Stimulated activated CD4-positive, alpha-beta T cell treated with anti-CD3 and anti-CD28 coated beads, TNF-alpha, amount 100 ng/mL, for 24 hours (primary cell): ENCODE data around the gene MRPS18A.

Experiments used
- DNase-seq, 3 experiments: peaks; one replicate each; pipeline ENCODE4 v3.0.0-alpha.2; 2020; ENCODE audit warnings: low read depth in 3 of 3

The MRPS18A gene

DNA sequence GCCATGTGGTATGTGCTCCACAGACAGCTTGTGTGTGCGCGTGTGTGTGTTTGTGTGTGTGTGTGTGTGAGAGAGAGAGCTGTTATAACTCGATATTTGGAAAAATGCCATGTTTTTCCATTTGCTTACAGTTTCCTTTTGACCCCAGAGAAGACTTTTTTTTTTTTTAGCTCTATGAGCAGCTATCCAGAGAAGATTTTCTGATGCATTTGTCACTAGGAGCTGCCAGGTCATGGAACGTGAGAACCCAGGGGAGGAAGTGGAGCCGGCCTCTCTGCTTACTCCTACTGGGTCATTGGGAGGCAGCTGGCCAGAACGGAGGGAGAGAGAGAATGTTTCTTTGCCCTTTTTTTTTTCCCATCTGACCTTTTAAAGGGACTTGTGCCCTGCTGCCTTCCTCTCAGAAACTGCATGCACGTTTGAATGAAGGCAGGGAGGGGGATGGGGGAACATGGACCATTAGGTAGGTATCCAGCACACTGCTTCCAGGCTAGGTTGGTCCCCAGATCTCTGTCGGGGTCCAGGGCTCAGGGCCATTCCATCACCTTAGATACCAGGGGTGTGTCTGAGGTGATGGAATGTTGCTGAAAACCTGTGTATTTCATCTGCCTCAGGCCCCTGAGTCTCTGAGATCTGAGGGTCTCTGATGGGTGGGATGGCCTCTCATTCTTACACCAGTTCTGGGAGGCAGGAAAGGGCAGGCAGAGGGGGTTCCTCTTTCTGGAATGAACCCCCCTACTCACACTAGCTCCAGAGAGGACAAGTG lies 11.2 kb upstream of the MRPS18A start:
- DNase-seq = no peak

DNA sequence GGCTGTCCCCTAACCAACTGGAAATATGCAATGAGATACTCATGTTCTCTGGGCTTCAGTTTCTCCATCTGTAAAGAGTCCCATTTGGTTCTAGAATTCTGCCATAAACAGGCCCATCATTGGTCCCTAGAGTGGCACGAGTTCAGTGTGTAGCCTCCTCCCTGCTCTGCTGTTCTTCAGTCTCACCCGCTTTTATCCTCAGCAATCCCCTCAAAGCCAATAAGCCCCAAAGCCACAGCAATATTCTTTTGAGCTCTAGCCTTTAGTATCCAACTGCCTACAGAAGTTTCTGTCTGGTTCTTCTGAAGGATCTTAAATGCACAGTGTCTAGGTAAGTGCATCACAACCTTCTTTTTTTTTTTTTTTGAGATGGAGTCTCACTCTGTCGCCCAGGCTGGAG lies 9.8 kb upstream of the MRPS18A start:
- no peak for DNase-seq

DNA sequence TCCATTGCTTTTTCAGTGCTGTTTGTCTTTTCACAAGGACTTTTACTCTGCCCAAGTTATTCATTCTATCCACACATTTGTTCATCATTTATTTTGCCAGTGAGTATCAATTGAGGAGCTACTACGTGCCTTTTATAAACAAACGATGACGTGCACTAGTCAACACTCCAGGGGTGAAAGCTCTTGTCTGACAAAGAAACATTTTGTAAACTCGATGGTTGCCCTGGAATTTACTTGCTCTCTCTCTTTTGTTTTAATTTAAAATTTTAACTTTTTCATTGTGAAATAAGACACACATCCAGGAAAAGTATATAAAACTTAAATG lies 8.3 kb upstream of the MRPS18A start:
- DNase-seq = no peak

DNA sequence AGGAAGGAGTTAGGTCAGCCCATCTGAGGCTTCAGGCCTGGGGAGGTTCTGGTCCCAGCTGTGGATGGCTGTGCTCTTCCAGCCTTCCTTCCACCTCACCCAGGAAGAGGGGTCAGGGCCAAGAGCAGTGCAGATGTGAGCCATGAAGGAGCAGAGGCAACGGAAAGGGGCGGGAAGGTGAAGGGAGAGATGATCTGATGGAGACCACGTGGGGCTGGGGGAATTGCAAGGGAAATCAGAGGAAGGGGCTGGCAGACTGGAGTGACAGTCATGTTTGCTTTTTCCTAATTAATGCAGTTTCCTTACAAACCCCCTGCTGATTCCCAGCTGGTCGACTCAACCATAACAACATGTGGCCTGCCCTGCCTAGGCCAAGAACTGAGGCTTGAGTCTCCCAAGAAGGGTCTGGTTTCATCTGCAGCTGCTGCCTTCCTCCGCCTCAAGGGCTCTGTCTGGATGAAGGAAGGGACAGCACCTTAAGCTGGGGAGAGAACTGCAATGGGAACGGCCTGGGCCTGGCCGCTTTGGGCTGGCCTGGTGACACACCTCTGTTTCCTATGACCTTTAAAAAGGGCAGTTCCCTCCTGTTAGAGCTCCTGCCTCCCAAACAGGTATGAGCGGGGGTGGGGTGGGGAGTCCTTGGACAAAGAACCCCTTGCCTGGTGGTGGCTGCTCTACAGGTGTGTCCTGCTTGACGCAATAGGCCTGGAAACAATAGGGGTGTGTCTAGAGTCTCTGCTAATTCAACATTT lies 7.8 kb upstream of the MRPS18A start:
- DNase-seq = no peak

DNA sequence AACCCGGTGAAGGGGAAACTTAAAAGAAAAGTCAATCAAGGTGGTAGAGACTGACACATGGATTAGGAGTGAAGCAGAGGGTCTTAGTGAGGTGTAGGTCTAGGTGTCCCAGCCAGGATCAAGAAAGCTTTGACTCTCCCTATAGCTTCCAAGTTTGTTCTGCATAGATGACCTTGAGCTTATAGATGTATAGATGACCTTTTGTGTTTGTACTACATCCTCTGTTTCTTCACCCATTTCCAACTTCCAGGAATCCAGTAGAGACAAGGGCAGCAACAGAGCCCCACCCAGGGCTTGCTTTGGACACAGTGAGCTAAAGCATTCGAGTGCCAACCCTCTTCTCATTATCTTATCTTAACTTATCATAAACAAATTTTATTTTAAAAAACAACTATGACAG lies 1.8 kb upstream of the MRPS18A start:
- no peak for DNase-seq

DNA sequence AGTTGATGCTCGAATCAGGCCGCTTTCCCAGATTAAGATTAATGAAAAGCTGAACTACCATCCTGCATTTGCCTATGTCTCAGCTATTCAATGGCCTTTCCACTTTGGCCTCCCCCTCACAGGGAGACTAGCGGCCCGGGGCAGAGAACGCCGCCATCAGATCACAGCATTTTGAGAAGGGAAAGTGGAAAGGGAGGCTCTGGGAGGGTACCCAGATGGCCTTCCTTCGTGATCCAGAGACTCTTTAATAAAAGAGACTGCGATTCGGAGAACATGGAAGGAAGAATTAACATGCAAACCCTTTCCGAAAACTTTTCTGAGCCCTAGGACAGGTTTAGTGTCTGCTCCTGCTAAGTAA lies 533 bp downstream of the MRPS18A start:
- no peak for DNase-seq

DNA sequence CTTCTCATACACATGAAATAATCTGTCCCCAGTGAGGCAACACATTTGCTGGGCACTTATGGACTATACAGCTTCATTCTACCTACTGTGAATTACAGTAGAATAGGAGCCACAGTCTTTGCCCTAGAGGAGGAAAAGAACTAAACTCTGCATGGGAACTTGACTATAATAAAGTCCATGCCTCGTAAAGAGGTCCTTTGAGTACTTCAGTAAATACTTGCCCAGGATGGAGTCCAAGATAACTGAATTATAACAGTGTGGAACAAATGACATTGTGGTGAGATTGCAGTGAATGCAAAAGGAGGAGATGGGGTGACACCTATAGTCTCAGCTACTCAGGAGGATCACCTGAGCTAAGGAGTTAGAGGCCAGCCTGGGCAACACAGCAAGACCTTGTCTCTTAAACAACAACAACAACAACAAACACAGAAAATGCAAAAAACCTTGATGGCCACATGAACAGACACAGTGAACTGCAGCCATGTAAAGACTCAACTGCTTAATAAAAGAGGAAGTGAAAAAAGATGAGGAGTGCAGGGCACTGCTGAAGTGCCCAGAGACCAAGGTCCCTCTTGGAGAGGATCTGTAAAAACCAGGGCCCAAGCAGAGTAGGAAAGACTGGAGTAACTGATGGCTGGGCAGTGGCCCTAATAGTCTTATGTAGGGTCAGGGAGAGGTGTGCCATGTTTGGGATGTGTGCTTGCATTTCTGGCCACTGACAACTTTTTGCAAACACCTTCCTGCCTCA lies 3.7 kb downstream of the MRPS18A start:
- DNase-seq = no peak

DNA sequence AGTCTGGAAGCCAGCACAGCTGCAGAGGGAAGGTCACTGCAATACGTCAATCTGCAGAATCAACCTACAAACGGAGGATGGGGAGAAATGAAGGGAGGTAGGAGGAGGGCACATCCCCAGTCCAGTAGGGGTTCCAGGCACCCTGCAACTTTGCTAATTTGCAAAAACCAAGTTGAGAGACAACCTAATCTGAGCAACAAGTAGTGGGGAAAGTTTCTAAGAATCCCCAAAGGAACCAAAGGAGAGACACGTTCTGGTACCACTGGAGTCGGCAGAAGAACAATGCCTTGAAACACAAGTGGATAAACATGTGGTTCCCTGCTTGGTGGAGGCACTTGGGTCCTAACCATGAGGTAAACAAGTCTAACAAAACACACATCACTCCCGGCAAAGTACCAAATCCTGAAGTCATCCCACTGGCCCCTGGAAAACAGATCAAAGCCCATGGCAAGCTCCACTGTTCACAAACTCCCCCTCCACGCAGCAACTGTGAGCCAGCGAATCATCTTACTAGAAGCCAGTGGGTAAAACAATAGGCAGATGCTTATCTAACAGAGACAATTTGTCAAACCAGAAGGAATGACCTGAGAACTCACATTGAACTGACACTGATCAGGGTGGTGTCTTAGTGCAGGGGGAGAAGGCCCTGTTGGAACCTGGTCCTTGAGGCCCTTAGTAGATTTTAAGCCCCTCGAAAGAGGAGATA lies 4.7 kb downstream of the MRPS18A start:
- no peak for DNase-seq

DNA sequence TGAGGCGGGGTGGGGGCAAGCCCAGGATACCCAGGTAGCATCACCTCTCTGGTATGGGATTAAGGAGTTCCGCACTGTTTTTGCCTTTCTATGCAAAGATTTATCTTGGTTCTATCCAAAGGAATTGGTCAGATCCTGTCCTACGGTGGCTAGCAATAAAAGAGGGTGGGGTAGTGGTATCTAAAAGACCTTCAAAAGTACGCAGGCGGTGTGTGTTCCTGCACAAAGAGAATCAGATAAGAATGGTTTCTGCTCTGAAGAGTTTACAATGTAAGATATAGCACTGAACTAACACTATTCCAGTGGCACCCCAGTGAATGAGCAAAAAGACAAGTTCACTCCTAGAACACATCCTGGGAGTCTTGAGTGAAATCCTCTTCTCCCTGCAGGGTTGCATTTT lies 6.3 kb downstream of the MRPS18A start:
- DNase-seq = no peak

DNA sequence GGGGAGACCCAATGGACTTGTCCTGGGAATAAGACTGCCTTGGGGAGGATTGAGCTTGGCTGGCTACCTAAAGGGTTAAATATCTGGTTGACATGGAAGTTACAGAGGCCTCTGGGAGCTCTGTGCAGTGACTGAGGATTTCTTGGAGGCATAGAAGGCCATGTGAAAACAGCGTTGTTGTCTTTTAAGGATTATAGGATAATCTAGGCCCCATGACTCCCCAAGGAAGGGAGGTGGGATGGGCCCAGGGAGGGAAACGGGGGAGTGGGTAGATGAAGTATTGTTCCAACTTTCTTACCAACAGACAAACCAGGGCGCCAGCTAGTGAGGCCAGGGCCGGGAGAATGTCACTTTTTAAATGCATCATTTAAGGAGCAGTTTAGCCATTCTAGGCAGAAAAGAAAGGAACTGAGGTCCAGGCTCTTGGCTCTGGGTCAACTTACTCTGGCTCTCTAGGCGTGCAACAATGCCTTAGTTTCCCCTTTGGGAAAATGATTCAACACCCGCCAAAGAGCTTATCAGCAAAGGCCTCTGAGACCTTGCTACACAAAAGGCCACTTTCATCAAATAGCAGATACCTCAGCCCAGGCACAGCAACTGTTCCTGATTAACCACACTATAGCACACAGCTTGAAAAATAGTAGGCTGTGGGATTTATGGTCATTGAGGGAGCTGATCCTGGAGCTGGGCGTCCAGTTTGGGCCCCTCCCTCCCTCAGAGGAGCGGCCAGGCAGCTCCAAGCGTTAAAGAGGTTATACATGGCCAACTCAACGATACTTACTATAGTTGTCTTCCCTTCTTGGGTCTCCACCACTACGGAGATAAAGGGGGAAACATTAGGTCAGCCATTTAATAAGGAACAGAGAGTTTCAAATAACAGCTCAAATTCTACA lies 7.0 kb downstream of the MRPS18A start:
- no peak for DNase-seq

DNA sequence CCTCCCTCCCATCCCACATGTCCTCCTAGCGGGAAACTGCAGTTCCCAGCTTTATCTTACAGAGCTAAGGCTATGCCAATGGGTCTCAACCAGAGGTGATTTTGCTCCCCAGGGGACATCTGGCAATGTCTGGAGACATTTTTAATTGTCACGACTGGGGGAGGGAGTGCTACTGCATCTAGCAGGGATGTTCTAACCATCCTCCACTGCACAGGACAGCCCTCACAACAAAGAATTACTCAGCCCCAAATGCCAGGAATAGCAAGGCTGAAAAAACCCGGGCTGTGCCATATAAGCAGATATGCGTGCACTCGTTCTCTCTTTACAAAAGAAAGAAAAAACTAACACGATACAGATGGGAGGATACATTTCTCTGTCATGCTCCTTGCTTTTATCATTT lies 8.5 kb downstream of the MRPS18A start:
- DNase-seq = no peak

DNA sequence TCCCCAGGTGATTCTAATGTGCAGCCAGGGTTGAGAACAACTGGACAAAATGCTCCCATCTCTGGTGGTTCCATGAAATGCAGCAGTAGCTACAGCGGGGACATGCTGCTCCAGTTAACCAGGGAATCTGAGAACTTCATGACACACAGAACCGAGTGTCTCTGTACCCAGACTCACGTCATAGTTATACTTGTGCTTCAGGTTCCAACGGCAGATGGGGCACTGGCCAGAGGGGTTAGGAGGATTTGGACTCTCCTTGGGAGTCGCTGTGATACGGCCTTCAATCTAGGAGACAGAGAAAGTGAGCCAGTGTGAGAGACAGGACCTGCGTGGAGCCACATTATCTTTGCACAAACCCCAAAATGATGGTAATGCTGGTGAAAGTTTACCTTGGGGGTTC lies 9.2 kb downstream of the MRPS18A start:
- DNase-seq = no peak

DNA sequence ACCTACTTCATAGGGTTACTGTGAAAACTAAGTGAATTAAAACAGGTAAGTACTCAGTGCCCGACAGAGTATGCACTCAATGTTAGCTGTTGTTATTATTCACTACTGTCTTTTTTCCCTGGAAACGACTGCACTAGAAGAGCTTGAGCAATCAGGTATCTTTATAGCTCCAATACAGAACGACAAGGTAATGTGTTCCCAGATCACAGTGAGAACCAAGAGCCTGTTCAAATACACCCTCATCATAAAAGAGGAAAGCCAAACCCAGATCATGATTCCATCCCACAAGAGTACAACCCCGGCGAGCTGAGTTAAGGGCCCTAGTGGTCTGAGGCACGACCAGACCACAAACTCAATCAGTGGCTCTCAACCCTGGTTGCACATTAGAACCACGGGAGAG lies 9.8 kb downstream of the MRPS18A start:
- DNase-seq = no peak

DNA sequence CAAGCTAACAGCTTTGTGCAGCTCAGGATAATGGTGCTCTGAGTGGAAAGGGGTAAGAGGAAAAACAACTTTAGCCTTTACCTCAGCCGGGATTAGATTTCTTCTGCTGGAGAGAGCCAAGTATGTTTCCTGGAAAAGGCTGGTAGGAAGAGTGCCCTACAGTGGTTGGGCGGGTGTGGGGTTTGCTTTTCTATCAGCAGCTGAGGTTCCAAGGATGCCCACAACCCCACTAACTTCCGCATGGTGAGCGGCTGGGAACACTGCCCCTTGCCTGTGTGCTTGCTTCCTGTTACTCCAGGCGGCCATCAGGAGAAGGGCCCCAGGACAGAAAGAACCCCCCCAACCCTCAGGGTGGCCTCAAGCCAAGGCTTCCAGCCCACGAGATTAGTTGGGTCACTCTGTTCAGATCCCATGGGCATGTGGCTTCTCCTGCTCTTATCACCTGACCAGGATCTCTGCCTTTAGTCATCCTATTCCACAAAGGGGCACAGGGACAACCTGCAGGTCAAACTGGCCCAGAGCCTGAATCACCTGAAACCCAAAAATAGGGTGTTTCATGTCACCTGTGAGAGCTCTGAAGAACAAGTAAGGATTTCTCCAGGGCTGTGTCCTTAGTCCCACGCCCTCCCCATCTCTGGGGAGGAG lies 10.5 kb downstream of the MRPS18A start:
- DNase-seq = no peak

DNA sequence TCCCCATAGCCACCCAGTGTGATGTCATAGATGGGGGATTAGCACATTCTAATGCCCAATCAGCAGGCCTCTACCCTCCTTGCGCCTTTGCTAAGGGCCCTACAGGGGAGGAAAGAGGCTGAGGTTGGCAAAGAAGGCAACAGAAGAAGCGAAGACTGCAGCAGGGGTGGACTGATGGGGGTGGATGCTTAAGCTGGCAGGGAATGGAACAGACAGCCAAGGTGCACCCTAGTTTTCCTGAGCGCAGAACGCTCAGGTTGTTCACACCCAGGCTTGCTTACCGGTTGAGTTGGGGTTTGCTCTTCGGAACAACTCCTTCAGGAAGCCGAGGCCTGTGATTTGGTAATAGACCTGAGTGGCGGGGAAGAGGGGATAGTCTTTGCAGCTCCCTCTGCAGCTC lies 12.7 kb downstream of the MRPS18A start:
- DNase-seq = no peak

DNA sequence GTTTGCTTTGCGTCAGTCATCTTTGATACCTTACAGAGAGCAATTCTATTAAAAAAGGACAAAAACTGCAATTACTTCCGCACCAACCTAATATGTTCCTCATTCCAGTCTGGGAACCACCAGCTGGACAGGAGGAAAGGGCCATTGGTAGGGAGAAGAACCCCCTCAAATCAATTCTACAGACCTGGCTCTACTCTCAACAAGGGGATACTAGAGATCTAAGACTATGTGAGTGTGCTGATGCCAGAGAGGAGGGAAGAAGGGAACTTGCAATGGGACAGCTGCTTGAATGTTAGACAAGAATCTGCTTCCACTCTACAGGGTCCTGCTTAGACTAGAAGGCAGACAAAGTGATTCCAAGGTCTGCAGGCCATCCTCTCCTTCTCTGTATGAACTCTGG lies 13.3 kb downstream of the MRPS18A start:
- no peak for DNase-seq

DNA sequence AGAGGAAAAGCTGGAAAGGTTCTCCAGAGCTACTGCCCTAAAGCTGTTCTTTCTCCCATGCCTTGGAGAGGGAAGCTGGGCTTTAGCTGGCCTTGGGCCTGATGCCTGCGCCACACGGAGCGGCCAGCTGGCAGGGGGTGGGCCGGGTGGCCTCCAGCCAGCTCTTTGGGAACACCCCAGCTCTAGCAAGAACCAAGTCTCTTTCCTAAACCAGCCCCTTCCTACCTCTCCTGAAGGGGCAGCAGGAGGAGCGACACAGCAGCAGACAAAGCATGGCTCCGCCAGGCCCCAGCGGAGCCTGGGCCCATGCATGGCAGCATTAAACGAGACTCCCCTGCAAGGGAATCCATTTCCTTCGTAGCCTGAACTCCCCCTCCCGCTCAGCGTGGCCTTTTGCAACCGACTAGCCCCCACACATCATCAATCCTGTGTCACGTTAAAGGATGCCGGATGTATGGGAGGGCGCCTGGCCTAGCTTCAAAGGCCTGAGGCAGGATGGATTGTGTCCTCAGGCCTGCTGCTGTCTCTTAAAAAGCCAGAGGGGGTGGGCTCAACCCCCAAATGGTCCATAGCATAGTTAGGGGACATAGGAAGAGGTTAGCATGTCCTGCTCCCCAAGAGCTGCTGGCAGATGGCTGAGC lies 14.0 kb downstream of the MRPS18A start:
- DNase-seq = no peak

DNA sequence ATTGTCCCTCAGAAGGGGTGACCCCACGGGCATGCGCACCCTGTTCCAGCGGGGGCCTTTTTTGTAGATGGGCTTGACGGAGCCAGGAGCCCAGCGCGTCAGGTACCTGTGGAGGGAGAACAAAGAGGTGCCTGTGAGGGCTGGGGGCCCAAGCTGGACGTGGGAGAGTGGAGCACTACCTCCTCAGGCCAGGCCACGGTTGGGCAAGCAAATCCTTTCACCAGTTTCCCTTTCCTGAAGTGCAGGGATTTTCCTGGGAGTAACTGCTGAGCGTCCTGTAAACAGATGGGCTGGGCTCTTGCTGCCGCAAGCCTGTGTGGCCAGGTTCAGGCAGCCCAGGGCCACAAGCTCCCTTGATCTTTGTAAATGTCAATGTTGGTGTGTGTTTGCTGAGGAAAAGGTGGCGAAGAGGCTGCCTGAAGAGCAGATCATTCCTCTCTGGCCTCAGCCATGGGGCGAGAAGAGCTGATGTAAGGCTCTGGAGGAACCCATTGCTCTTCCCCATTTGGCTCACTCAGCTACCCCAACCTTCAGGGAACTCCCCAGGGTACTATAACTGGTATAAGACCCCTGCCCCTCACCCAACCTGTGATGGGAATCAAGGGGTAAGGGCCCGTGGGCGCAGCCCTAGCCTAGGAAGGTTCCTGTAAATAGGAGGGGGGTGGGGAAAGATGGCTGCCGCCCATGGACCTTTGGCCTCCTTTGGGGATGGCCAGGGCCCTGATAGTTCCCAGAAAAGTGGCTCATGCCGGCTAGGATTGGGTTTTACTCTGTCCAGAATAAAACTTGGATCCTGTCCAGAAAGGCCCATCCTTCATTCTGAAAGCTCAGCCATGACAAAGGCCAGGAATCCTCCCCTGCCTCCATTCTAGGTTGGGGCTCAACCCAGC lies 15.5 kb downstream of the MRPS18A start:
- no peak for DNase-seq
